GM19351 (cell line): Measurements from ENCODE around the gene SDC1.

Source experiments
- ATAC-seq: cut with Tn5 transposase; IDR thresholded peaks from one replicate; pipeline ENCODE4 v1.9.1; 2021; ENCODE audit warnings: mild to moderate bottlenecking, moderate library complexity; ENCODE audit not compliant: unreplicated experiment

Gene SDC1

DNA sequence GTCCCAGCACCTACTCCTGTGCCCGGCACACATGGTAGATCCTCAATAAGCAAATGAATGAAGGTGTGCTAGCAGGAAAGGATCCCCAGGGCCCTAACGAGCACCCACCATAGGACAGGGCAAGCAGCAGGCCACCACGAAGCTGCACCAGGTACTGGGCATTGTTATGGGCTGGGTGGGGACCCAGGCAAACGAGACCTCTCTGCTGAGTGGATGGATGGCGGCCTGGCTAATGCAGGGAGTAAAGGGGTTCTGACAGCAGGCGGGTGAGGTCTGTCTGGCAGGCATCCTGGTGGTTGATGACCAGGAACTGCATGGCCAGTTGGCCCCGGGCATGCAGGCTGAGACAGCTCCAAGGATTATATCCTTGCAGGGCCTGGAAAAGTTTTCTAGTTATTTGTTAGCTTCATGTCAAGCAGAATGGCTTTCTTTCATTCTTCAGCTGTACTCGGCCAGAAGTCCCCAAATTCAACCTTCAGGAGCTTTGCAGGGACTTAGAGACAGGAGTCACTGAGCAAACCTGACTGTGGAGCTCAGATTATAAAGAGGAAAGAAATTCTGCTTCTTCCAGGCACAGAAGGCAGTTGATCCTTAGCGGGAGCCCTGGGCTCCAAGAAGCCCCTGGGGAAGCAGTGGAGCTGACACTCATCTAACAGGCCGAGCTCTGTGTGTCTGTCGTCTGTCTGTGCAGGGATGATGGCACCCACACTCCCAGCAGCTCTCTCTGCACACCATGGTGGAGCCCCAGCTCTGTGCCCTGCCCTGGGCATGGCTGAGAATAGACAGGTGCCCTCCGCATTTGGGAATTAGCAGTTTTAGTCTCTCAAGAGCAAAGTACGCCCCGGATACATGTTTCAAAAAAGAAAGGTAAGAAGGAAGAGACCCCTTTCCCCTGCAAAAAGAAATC lies 51.2 kb downstream of the SDC1 start:
- no peak for ATAC-seq

DNA sequence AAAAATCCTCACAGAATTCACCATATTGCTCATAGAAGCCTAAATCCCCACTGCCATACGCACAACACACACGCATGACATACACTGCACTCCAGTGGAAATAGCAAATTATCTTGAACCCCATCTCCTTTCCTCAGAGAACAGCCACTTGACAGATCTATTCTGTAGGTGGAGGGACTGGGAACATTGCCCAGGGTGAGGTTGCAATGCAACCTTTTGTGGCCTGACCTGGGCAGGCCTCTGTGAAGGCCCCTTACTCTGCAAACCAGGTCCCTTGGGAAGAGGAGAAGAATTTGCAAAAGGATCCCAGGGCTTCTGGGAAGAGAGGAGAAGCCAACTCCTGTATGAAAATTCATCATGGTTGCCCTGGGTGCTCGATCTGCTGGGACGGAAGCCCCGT lies 51.9 kb downstream of the SDC1 start:
- no peak for ATAC-seq

DNA sequence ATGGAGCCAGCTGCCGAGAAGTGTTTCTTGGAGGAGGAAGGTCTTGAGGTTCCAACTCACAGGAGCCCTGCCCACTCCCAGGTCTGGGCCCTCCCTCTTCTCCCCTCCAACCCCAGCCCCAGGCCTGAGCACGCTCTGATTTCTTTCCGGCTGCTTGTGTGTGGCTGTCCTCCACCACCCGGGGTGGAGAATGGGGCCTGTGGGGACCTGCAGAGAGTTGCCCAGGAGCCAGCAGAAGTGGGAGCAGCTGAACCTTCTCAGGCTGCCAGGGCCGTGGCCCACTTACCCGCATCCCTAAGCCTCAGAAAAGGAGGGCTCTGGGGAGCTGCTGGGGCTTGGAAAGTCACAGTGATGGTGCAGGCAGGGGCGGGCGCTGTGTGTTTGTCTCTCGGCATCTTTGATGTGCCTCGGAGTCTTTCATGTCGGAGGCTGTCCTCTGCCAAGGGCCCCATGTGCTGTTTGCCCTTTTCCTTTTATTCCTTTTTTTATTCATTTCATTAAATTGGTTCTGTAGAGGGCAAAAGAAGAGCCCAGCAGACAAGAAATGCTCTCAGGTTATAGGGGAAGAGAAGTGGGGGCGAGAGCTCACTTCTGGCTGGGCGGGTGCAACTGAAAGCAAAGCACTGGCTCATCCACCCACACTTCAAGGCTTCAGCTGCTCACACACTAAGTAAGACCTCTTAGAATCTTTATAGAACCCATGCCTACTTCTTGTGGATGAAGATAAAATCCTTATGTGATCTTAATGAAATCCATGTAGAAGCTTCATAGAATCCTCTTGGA lies 52.5 kb downstream of the SDC1 start:
- ATAC-seq: peak; percentile 54

DNA sequence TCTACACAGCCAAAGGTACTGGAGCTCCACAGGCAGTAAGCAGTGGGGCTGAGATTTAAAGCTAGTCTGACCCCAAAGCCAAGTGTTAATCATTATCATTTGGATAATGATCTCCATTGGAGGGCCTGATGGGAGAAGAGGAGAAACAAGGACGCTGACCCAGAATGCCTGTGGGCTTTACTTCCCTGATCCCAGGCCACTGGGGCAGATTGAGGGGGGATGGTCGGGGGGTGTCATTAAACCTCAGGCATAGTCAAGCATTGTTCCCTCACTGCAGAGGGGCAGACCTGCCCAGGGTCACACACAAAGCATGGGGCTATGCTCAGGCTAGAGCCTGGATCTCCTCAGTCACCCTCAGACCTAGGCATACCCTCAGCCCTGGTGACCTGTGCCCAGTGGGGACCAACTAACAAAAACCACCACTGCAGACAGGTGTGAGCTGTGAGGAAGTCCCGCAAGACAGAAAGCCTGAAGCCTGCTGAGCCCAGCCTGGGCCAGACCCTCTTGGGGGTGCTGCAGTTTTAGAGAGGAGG lies 53.4 kb downstream of the SDC1 start:
- no peak for ATAC-seq

DNA sequence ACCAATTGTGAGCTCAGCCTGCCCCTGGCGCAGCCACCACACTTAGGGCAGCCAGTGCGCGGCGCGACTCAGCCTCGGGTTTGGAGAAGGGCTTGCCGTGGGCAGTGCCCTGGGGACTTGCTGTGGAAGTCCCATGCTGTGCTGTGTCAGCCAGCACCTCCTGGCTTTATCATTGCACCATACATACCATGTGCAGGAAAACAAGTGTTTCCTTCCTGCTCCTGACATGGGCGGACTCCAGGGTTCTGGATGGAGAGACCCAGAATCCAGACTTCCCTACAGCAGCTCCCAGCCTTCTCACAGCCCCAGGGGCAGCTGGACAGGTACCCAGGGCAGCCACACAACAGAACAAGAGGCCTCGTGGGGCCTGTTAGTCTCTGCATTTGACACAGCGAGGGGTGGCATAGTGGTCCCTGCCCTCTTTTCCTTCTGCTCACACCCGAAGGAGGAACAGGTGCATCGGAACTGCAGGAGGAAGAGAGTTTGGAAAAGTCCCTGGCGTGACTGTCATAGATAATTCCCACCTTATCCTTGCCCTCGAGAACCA lies 54.2 kb downstream of the SDC1 start:
- no peak for ATAC-seq

DNA sequence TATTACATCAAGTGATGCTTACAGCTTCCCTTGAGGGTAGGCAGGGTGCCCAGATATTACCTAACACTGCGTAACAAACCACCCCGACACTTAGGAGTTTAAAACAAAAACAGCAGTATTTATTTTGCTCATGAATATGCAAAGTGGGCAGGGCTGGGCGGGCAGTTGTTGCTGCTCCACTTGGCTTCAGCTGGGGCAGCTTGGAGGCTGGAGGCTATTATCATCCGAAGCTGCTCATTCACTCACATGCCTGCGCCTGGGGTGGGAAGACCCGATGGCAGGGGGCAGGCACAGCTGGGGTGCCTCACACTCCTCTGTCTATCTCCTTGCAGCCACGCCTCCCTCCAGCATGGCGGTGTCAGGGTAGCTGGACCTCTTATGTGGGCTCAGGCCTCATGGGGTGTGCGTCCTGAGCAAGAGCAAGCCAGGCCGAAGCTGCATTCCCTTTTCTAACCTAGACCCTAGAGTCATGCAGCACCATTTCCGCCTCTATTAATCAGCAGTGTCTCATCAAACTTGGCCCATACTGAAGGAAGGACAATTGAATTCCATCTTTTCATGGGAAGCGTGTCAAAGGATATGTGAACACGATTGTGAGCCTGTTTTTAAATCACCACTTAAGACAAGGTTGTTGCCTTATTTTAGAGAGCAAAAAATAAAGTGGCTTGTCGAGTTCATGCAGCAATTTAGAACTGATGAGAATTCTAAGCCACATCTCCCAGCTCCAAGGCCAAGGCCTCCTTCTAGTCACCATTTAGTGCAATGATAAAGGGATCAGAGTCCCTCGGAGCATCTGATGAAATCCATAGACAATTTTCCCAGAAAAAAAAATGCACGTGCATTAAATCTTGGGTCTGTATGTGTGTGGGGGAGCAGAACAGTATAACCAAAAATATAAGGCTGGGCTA lies 54.9 kb downstream of the SDC1 start:
- ATAC-seq: no peak

DNA sequence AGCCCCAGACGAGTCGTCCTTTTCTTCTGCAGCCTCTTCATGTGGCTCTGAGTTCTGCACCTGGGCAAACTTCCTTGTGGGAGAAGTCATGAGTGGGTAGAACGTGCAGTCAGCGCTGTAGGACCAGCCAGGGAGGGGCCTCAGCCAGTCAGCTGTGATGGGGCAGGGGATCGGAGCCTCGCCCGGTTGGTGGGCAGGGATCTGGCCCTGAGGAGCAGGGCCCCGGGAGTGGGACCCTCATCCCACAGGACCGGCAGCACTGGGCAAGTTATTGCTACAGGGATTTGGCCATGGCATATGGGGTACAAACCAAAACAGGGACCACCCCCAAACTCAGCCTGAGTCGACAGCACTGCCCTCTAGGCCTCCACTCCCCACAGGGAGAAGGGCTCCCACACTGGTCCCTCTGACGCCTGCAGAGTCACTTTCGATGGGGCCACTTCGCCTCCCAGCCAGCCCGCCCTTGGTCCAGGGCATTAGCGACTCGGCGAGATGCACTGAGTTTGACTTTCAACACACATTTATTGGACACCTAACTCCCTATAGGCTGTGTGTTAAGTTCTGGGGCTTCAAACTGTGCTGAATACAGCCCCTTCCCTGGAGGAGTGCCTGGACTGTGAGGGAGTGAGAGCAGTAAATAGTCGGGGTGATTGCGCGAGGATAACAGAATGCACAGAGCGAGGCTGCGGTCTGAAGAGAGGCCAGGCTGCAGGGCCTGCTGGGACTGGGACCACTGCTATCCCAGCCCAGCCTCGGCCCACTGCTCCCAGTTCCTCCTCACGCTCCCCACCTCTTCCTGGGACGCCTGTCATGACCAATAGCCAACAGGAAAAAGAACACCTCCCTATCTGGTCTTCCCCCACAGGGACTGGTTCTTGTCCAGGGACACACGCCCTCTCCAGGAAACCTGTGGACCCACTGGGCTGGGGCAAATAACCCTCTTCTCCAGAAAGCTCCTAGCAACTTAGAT lies 55.9 kb downstream of the SDC1 start:
- ATAC-seq: no peak

DNA sequence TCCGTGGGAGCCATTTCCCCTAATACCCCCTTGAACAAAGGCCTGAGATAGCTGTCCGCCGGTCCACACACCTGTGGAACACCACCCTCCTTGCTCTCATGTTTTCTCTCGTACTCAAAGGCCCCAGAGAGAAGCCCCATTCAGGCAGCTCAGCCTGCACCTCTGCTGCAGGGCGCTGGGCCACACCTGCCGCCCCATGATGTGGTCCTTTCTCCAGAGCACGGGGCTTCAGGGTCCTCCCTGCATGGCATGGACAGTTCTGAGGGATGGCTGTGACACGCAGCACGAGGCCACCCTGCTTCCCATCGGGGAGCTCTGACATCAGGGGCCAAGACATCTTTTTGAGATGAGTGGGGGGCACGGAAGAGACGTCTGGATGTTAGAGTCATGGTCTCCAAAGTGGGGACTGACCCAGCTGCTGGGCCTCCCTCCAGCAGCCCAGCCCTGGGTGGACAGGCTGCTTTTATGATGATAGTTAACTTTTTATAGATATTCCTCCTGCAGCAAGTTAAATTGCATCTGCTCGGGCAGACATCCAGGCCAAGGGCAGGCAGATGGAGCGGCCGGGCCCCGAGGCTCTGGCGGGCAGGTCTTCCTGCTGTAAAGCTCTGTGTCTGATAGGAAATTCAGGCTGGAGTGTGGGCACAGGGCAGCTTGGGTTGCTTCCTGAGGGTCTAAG lies 56.7 kb downstream of the SDC1 start:
- ATAC-seq: no peak

DNA sequence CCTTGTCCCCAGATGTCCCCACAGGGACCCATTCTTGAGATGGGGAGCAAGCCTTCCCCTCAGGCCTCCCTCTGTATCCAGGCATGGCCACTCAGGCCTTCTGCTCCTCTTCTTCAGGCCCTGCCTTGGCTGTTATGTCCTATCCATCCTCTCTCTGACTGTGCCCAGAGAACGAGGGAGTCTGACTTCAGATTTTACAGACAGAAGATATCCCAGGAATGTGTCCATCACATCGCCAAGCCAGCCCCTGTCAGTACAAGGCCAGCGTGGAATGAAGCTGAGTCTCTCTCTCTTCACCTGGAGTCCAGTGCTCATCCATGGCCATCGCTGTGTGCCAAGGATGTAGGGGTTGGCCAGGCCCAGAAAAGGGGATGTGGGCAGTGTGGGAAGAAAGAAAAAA lies 57.6 kb downstream of the SDC1 start:
- ATAC-seq: no peak

DNA sequence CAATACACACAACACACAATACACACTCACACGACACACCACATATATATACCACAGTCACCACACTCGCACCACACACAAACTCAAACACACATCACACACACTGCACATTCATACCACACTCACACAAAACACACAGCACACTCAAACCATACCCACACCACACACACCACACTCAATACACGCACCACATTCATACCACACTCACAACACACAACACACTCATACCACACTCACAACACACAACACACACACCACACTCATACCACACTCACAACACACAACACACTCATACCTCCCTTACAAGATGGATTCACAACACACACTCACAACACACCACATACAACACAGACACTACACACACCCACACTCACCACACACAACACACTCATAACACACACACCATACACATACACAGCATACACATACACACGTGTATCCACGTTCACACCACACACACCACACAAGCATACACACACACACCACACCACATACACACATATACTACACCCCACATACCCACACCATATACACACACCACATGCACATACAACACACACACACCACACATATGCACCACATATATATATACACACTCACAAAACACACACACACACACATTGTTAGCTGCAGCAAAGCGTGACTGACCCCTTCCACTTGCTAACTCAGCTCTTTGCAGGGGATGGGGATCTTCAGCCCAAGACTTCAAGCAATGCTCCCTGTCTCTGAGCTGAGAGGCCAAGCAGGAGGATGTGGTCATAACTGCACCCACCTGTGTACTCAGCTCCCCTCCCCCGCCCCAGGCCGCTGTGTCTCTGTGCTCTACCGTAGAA lies 59.0 kb downstream of the SDC1 start:
- ATAC-seq: peak; percentile 49

DNA sequence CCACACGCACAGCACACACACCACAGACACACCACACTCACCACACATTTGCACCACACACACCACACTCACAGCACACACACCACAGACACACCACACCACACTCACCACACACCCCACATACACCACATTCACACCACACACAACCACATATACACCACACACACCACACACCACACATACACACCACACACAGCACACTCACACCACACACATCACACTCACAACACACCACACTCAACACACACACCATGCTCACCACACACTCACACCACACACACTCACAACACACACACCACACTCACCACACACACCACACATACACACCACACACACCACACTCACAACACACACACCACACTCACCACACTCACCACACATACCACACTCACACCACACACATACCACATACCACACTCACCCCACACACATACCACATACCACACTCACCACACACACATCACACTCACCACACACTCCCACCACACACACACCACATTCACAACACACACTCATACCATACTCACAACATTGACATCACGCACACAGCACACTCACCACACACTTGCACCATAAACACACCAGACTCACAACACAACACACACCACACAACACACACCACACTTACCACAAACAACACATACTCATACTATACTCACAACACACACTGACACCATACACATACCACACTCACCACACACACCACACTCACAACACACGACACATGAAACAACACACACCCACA lies 60.0 kb downstream of the SDC1 start:
- no peak for ATAC-seq

DNA sequence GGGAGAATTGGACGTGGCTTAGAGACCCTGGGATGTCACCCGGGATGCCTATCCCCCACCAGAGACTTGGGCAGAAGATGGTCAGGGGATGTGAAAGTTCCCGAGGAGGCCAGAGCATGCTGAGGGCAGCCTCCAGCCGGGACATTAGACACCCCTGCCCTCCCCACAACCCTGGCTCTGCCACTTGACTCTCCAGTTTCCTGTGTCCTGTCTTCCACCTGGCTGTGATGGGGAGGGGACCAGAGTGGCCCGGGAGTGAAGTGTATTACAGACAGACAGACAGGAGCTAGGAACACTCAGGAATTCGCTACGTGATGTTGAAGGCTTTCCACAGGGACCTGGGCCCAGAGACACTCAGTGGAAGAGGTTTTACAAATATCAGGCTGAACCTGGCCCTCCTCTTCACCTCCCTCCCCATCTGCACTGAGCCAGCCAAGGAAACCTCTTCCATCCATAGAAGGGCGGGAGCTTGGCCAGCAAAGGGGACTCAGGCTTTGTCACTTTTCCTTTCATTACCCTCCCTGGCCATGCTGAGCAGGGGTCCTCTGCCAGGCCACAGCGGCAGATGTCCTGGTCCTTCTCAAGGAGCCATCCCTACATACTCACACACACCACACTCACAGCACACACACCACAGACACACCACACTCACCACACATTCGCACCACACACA lies 60.7 kb downstream of the SDC1 start:
- no peak for ATAC-seq

DNA sequence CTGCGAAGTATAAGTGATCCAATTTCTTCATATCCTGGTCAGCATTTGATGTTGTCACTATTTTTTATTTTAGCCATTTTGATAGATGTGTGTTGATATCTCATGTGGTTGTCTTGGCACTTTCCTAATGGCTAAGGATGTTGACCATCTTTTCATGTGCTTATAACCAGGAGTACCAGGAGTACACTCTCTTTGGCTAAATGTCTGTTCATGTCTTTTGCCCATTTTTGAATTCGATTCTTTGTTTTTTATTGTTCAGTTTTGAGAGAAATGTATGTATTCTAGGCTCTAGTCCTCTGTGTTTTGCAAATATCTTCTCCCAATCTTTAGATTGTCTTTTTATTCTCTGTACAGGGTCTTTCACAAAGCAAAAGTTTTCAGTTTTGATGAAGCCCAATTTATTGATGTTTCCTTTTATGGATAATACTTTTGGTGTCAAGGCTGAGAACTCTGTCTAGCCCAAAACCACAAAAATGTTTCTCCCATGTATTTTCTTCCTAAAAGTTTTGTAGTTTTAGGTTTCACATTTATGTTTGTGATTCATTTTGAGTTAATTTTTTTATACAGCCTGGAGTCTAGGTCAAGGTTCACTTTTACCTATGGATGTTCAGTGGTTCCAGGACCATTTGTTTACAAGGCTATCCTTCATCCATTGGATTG lies 65.4 kb downstream of the SDC1 start:
- ATAC-seq: no peak

DNA sequence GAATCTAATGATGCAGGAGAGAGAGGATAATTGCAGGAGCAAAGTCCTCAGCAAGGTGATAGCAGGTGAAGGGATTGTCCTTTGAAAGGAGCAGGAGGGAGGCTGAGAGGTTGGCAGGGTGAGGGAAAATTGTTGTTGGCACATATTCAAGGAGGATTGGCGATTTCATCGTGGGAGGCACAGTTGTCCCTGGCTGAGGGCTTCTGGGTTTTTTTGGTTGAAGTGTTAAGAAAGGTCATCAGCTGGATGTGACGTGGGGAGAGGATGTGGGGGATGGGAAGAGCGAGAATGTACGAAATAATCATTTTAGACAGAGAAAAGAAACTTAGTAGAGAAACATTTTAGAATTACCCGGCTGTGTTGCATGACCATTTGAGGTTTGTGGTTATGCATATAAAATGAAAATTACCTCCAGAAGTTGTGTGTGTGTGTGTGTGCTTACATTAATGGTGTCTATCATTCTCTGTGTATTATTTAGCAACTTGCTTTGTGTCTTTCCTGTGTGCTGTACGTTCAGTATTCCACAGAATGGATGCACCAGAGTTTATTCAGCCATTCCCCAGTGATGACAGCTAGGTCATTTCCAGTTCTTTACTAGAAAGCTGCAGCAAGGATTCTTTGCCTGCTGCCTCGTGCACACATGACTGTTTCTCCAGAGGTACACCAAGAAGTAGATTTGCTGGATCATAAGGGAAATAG lies 67.6 kb downstream of the SDC1 start:
- peak; percentile 66 for ATAC-seq

DNA sequence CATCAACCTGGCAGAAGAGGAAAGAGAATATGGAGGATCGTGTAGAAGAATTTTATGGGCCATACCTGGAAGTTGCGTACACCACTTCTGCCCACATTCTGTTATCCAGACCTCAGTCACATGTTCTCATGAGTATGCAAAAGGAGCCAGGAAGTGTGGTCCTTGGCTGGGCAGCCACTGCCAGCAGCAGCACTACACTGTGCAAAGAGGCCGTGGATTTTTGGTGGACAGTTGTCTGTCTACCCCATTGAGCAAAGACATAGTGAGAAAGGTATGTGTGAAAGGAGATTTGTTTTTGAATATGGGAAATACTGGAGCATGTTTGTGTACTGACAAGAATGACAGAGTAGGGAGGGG lies 68.1 kb downstream of the SDC1 start:
- peak; percentile 20 for ATAC-seq
